Activated CD8-positive, alpha-beta T cell treated with anti-CD3 and anti-CD28 coated beads for 36 hours (primary cell): ENCODE data around the gene NOL6. TPM values are rescaled to one million over a fixed set of nuclear protein-coding genes. Genes with fewer than 3 reads are reported as not detected.

Experiments used
- ATAC-seq: fragments of 200-7000 bp; cut with Tn5 transposase; one replicate; pipeline ENCODE4 v1.10.0; 2021; ENCODE audit warnings: mild to moderate bottlenecking, moderate library complexity
- CTCF ChIA-PET: fragments of 350-600 bp; sonication (Branson Sonifier 250); formaldehyde crosslinking; loops from one replicate; lab custom pipeline; 2021; ENCODE audit warnings: antibody characterized with exemption; lab: Charles Lee
- POLR2A ChIA-PET: fragments of 350-600 bp; sonication (Branson Sonifier 250); formaldehyde crosslinking; loops from one replicate; lab custom pipeline; 2021; ENCODE audit warnings: antibody characterized with exemption; lab: Charles Lee
- DNase-seq: peaks from one replicate; pipeline ENCODE4 v3.0.0-alpha.2; 2020
- H3K27ac Mint-ChIP-seq: one replicate; pipeline ENCODE4 v1.8.0; 2021; ENCODE audit warnings: mild to moderate bottlenecking, mixed read lengths
- H3K27me3 Mint-ChIP-seq: one replicate; pipeline ENCODE4 v1.8.0; 2021; ENCODE audit warnings: mixed read lengths
- H3K36me3 Mint-ChIP-seq: one replicate; pipeline ENCODE4 v1.8.0; 2021; ENCODE audit warnings: low read depth, mixed read lengths
- H3K4me1 Mint-ChIP-seq: one replicate; pipeline ENCODE4 v1.8.0; 2021; ENCODE audit warnings: low read depth, mixed read lengths
- H3K4me3 Mint-ChIP-seq: one replicate; pipeline ENCODE4 v1.8.0; 2021; ENCODE audit warnings: mild to moderate bottlenecking, moderate library complexity, mixed read lengths
- H3K9me3 Mint-ChIP-seq: one replicate; pipeline ENCODE4 v1.8.0; 2021; ENCODE audit warnings: mixed read lengths
- CTCF ChIP-seq: fragments of 200-600 bp; IDR thresholded peaks from one replicate; pipeline ENCODE4 v1.8.0; 2022; ENCODE audit warnings: antibody characterized with exemption, mild to moderate bottlenecking
- intact Hi-C: fragments of 100-400 bp; cut with micrococcal nuclease; formaldehyde crosslinking; loops from one replicate; pipeline ENCODE4 v1.10.0; 2022
- total RNA-seq, 2 experiments: library from RNA; stranded (reverse); gene quantifications; one replicate each; pipeline ENCODE4 v1.2.3, GENCODE V29; 2021

NOL6 gene
- total RNA-seq, 2 experiments from 2014 or later: 45.5 to 45.9 TPM

- peaks cover 60% of the 10 kb centered on the region for H3K36me3 Mint-ChIP-seq
- H3K4me3 Mint-ChIP-seq: no peak overlapping the region
- no peak overlapping the region for H3K27ac Mint-ChIP-seq
- no peak for TF ChIP-seq CTCF
- no peaks in the 10 kb centered on the region for H3K9me3 Mint-ChIP-seq
- no peak for DNase-seq
- intact Hi-C loops: loop anchor here (5.0 kb wide), 1 partner anchor 66 kb away; the partner anchor contains the start of gene AQP7
- ChIA-PET POLR2A (interaction anchor here (1.9 to 2.2 kb wide), 2 partner anchors 10 to 21 kb away, joined by 6 to 8 read pairs; partner anchors contain the start of gene AQP3), CTCF (interaction anchor here (1.5 to 6.0 kb wide), 6 partner anchors 8 to 93 kb away, joined by 6 to 83 read pairs (median 40); partner anchors contain the start of gene AQP7)
- H3K4me1 Mint-ChIP-seq: peaks cover 22% of the 10 kb centered on the region
- no peaks in the 10 kb centered on the region for H3K27me3 Mint-ChIP-seq
- ATAC-seq: no peak
These were observed 5.5 kb downstream of the NOL6 start for GRCh38 chr9:33468215-33468730.

- Mint-ChIP-seq H3K4me3 (no peak overlapping the region), H3K27me3 (no peaks in the 10 kb centered on the region), H3K36me3 (peaks cover 60% of the 10 kb centered on the region), H3K4me1 (peaks cover 17% of the 10 kb centered on the region), H3K27ac (no peak overlapping the region), H3K9me3 (no peaks in the 10 kb centered on the region)
- ChIA-PET POLR2A (interaction anchor here (0.6 to 2.2 kb wide), 3 partner anchors 10 to 177 kb away, joined by 3 to 8 read pairs (median 6); partner anchors contain the start of genes AQP3 and NFX1), CTCF (interaction anchor here (1.1 to 6.0 kb wide), 22 partner anchors 9 to 182 kb away, joined by 3 to 83 read pairs (median 8); partner anchors contain the start of genes AQP3 and AQP7)
- no peak for ATAC-seq
- no peak for DNase-seq
- TF ChIP-seq CTCF: no peak
- intact Hi-C loops: loop anchor here (5.0 kb wide), 1 partner anchor 65 kb away; the partner anchor contains the start of gene AQP7
These were observed 6.2 kb downstream of the NOL6 start for GRCh38 chr9:33467526-33467925.

GRCh38 chr9:33466565-33467495 is 6.9 kb downstream of the NOL6 start:
- intact Hi-C loops: loop anchor here (5.0 kb wide), 1 partner anchor 65 kb away; the partner anchor contains the start of gene AQP7
- ATAC-seq (peak; percentile 91), DNase-seq (peak; percentile 82)
- H3K4me1 Mint-ChIP-seq: peaks cover 10% of the 10 kb centered on the region
- no peaks in the 10 kb centered on the region for H3K9me3 Mint-ChIP-seq
- H3K27me3 Mint-ChIP-seq: no peaks in the 10 kb centered on the region
- H3K4me3 Mint-ChIP-seq: no peak overlapping the region
- no peak overlapping the region for H3K27ac Mint-ChIP-seq
- H3K36me3 Mint-ChIP-seq: peaks cover 55% of the 10 kb centered on the region
- ChIA-PET CTCF (interaction anchor here (0.8 to 6.0 kb wide), 29 partner anchors 9 to 186 kb away, joined by 3 to 83 read pairs (median 6); partner anchors contain the start of genes ANKRD18B, AQP3, AQP7 and NFX1), POLR2A (interaction anchor here (0.6 to 2.2 kb wide), 5 partner anchors 9 to 177 kb away, joined by 3 to 8 read pairs (median 3); partner anchors contain the start of genes AQP3 and NFX1)
- peak; percentile 97 for TF ChIP-seq CTCF

GRCh38 chr9:33465596-33466564 is 7.8 kb downstream of the NOL6 start:
- peaks cover 49% of the 10 kb centered on the region for H3K36me3 Mint-ChIP-seq
- POLR2A ChIA-PET: interaction anchor here (0.7 to 2.2 kb wide), 3 partner anchors 8 to 16 kb away, joined by 3 to 8 read pairs (median 3); no protein-coding TSS in a partner anchor

More at GRCh38 chr9:33465596-33466564, 7.8 kb downstream of the NOL6 start:
- DNase-seq (no peak), ATAC-seq (no peak)
- Mint-ChIP-seq H3K4me3 (no peak overlapping the region), H3K9me3 (no peaks in the 10 kb centered on the region), H3K27me3 (no peaks in the 10 kb centered on the region), H3K4me1 (peaks cover 5% of the 10 kb centered on the region), H3K27ac (no peak overlapping the region)
- intact Hi-C loops: loop anchor here (5.0 kb wide), 1 partner anchor 64 kb away; the partner anchor contains the start of gene AQP7
- TF ChIP-seq CTCF: no peak
- CTCF ChIA-PET: interaction anchor here (0.8 to 6.0 kb wide), 27 partner anchors 8 to 185 kb away, joined by 3 to 83 read pairs (median 6); partner anchors contain the start of genes ANKRD18B, AQP3, AQP7 and NFX1
